Tibial artery (tissue), 4 donors: Measurements from ENCODE around the gene UNC45B.
A peak's percentile ranks its signal among the peaks of the same experiment; 100 is the strongest.
"Not testable (repeated sequence)": the region's sequence is repeated elsewhere in the genome, so short reads cannot be mapped to it uniquely, and the experiment has no call there.

Experiments used
- DNase-seq, 2 donors: peaks; one replicate each; pipeline ENCODE4 v3.0.0-alpha.2; 2019
- H3K27ac ChIP-seq, 2 donors: fragments of 200-600 bp; sonication (generic) in 1 of 2; 1 replicate in 1 of 2; 2 replicates in 1 of 2; pipeline ENCODE4 v1.5.1; 2018 to 2019; ENCODE audit warnings: mild to moderate bottlenecking in 1 of 2
- H3K27me3 ChIP-seq, 2 donors: fragments of 200-600 bp; sonication (generic) in 1 of 2; one replicate each; pipeline versions ENCODE4 v1.5.1 to v1.6.0; 2016 to 2019
- H3K36me3 ChIP-seq, 3 donors: fragments of 200-600 bp; sonication (generic) in 2 of 3; one replicate each; pipeline ENCODE4 v1.5.1; 2016 to 2019; ENCODE audit warnings: mild to moderate bottlenecking in 2 of 3
- H3K4me1 ChIP-seq, 4 donors: fragments of 200-600 bp; sonication (generic) in 2 of 4; 1 replicate in 3 of 4; 2 replicates in 1 of 4; pipeline ENCODE4 v1.5.1; 2016 to 2019
- H3K4me3 ChIP-seq, 2 donors: fragments of 200-600 bp; sonication (generic) in 1 of 2; 1 replicate in 1 of 2; 2 replicates in 1 of 2; pipeline ENCODE4 v1.5.1; 2018 to 2019; ENCODE audit warnings: mild to moderate bottlenecking in 2 of 2
- H3K9me3 ChIP-seq, 3 donors: fragments of 200-600 bp; sonication (generic) in 1 of 3; one replicate each; pipeline ENCODE4 v1.5.1; 2016 to 2019
- intact Hi-C: fragments of 100-400 bp; cut with DNase I; formaldehyde crosslinking; loops from one replicate; pipeline ENCODE4 v1.15.0; 2023; ENCODE audit warnings: low total_unique reads
- TF ChIP-seq, protein P1 (sequence below), 2 experiments: fragments of 200-600 bp in 1 of 2; fragments of 450-650 bp in 1 of 2; IDR thresholded peaks; one replicate each; pipeline ENCODE4 v1.5.1; 2017 to 2019; ENCODE audit warnings: antibody characterized with exemption in 2 of 2, mild to moderate bottlenecking in 1 of 2, moderate library complexity in 1 of 2

The UNC45B gene

DNA sequence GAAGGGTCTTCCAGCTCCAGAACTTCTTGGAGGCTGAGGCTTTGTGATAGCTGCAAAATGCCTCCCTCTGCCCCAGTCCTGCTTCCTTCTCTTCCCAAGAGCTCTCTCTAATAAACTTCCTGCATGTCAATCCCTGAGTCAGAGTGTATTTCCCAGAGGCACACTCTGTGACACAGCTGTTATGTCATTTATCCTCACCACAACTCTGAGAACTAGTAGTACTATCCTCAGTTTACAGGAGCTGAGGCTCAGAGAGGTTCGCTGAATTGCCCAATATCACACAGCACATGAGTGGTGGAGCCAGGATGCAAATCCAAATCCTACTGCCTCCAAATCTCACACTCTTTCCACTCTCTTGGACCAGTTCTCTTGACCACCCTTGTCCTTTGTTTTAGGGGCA lies 20.0 kb downstream of the UNC45B start:
- Histone ChIP-seq H3K36me3 (no peaks in the 10 kb centered on the region), H3K27ac (no peak overlapping the region), H3K9me3 (no peaks in the 10 kb centered on the region), H3K4me1 (no peaks in the 10 kb centered on the region), H3K27me3 (peaks cover 0 to 9% of the 10 kb centered on the region in 2 donors), H3K4me3 (no peak overlapping the region)
- intact Hi-C loops: no loop called here
- TF ChIP-seq, protein P1, sequence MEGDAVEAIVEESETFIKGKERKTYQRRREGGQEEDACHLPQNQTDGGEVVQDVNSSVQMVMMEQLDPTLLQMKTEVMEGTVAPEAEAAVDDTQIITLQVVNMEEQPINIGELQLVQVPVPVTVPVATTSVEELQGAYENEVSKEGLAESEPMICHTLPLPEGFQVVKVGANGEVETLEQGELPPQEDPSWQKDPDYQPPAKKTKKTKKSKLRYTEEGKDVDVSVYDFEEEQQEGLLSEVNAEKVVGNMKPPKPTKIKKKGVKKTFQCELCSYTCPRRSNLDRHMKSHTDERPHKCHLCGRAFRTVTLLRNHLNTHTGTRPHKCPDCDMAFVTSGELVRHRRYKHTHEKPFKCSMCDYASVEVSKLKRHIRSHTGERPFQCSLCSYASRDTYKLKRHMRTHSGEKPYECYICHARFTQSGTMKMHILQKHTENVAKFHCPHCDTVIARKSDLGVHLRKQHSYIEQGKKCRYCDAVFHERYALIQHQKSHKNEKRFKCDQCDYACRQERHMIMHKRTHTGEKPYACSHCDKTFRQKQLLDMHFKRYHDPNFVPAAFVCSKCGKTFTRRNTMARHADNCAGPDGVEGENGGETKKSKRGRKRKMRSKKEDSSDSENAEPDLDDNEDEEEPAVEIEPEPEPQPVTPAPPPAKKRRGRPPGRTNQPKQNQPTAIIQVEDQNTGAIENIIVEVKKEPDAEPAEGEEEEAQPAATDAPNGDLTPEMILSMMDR (IDR thresholded peaks at IDR 0.05): no peak
- DNase-seq: no peak

DNA sequence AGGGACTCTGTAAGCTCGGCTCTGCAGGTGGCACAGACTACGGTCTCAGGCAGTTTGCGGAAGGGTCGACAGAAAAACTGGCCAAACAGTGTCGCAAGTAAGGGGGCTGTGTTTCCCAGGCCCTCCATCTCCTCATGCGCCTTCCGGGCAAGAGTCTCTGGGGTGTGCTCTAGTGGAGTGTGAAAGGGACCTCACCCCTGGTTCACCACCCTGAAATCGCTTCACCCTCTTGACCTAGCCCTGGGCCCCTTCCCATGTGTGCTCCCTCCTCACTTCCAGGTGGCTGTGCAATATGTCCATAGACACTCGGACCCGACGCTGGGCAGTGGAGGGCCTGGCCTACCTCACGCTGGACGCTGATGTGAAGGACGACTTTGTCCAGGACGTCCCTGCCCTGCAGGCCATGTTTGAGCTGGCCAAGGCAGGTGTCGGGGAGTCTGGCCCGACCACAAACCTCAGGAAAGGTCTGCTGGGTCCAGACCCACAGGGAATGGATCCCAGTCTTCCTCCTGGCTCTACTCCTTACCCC lies 22.3 kb downstream of the UNC45B start:
- intact Hi-C loops: loop anchor here (10.0 kb wide), 1 partner anchor 365 kb away; the partner anchor contains the start of gene SLFN12L
- TF ChIP-seq, protein P1 (IDR thresholded peaks at IDR 0.05): no peak
- Histone ChIP-seq H3K4me3 (no peak overlapping the region), H3K27ac (no peak overlapping the region), H3K4me1 (no peaks in the 10 kb centered on the region), H3K9me3 (no peaks in the 10 kb centered on the region), H3K27me3 (peaks cover 0 to 14% of the 10 kb centered on the region in 2 donors), H3K36me3 (no peaks in the 10 kb centered on the region)
- no peak for DNase-seq

DNA sequence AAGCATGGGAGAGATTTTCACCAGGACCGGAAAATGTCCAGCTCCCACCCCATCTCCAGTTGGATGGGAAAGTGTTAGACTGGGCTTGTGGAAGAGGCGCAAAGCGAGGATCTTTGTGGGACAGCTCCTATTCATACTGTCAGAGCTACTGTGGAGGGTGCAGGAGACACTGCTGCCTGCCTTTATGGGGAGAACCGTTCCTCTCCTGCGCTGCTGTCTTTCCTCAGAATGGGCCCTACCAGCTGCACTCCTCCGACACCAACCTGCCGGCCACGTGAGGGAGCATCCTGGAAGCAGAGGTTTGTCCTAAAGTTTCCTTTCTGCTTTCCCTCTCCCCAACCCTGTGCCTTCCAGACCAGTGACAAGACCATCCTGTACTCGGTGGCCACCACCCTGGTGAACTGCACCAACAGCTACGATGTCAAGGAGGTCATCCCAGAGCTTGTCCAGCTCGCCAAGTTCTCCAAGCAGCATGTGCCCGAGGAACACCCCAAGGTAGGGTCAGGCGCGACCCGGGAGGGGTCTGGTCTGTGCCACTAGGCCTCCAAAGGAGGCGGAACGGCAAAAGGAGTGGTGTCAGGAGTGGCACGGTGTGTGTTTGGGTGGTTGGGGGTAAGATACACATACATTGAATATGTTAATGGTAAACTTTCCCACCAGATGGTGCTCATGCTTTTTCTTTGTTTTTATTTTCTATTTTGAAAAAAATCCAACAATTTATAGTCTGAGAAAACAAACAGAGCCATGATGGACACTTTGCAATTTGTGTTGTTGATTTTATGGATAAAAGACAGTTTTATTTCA lies 23.6 kb downstream of the UNC45B start:
- Histone ChIP-seq H3K4me1 (no peaks in the 10 kb centered on the region), H3K4me3 (no peak overlapping the region), H3K27me3 (peaks cover 0 to 17% of the 10 kb centered on the region in 2 donors), H3K36me3 (no peaks in the 10 kb centered on the region), H3K27ac (no peak overlapping the region), H3K9me3 (no peaks in the 10 kb centered on the region)
- TF ChIP-seq, protein P1 (IDR thresholded peaks at IDR 0.05): peak; percentile 9 to 43
- peak in 1 of 2 donors; percentile 28 for DNase-seq
- intact Hi-C loops: loop anchor here (10.0 kb wide), 1 partner anchor 364 kb away; the partner anchor contains the start of gene SLFN12L

DNA sequence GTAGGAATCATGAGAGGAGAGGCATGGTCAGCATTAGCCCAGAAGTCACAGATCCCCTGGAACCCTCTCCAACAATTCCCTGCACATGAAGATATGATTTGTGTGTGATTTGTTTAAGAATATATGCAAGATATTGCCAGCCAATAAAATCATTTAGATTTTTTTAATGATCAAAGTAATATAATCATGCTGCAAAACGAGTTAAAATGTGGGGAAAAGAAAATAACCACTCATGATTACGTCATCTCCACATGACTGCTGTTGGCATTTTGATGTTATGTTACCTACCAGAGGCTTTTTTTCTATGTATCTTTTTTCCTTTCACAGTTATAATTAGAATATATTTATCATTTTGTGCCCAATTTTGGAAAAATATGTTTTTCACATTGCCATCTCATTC lies 24.2 kb downstream of the UNC45B start:
- TF ChIP-seq, protein P1 (IDR thresholded peaks at IDR 0.05): no peak
- Histone ChIP-seq H3K9me3 (no peaks in the 10 kb centered on the region), H3K27ac (no peak overlapping the region), H3K4me1 (no peaks in the 10 kb centered on the region), H3K36me3 (no peaks in the 10 kb centered on the region), H3K27me3 (peaks cover 0 to 17% of the 10 kb centered on the region in 2 donors), H3K4me3 (no peak overlapping the region)
- no peak for DNase-seq
- intact Hi-C loops: loop anchor here (10.0 kb wide), 1 partner anchor 363 kb away; the partner anchor contains the start of gene SLFN12L

DNA sequence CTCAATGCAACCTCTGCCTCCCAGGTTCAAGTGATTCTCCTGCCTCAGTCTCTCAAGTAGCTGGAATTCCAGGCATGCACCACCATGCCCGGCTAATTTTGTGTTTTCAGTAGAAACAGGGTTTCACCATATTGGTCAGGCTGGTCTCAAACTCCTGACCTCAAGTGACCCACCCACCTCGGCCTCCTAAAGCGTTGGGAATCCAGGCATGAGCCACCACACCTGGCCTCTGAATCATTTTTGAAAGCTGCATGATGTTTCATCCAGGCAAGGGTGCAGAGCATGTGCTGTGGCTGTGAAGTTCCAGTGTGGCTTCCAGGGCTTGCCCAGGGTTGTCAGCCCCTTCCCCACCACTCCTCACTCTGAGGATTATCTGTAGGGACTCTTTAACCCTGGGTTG lies 24.7 kb downstream of the UNC45B start:
- H3K4me3 ChIP-seq, H3K9me3 ChIP-seq, H3K27ac ChIP-seq, DNase-seq, H3K4me1 ChIP-seq, H3K36me3 ChIP-seq: not testable (repeated sequence)
- H3K27me3 ChIP-seq: peaks cover 0 to 17% of the 10 kb centered on the region in 2 donors
- intact Hi-C loops: loop anchor here (10.0 kb wide), 1 partner anchor 362 kb away; the partner anchor contains the start of gene SLFN12L

DNA sequence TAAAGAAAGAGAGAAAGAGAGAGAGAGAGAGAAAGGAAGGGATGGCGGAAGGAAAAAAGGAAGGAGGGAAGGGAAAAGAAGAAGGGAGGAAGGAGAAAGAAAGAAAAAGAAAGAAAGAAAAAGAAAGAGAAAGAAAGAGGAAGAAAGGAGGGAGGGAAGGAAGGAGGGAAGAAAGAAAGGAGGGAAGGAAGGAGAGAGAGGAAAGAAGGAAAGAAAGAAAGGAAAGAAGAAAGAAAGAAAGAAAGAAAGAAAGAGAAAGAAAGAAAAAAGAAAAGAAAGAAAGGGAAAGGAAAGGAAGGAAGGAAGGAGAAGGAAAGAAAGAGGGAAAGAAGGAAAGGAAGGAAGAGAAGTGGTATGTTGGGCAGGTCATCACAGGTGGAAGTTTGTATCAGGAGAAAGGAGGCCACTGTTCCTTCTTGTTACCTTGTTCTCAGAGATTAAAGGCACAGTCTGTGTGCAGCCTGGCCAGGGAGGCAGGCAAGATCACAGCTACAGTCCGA lies 27.3 kb downstream of the UNC45B start:
- TF ChIP-seq, protein P1 (IDR thresholded peaks at IDR 0.05): no peak
- Histone ChIP-seq H3K27me3 (peaks cover 0 to 10% of the 10 kb centered on the region in 2 donors), H3K4me3 (no peak overlapping the region), H3K27ac (no peak overlapping the region), H3K9me3 (no peaks in the 10 kb centered on the region), H3K4me1 (no peaks in the 10 kb centered on the region), H3K36me3 (no peaks in the 10 kb centered on the region)
- intact Hi-C loops: loop anchor here (10.0 kb wide), 1 partner anchor 360 kb away; the partner anchor contains the start of gene SLFN12L
- no peak for DNase-seq
